Activated naive CD8-positive, alpha-beta T cell (primary cell): ENCODE measurements around the gene CD44.
A peak's percentile ranks its signal among the peaks of the same experiment; 100 is the strongest.
"Not testable (repeated sequence)": the region's sequence is repeated elsewhere in the genome, so short reads cannot be mapped to it uniquely, and the experiment has no call there.

Experiments
- H3K27ac Mint-ChIP-seq: one replicate; pipeline ENCODE4 v1.8.0; 2021; ENCODE audit warnings: mixed read lengths
- H3K27me3 Mint-ChIP-seq: one replicate; pipeline ENCODE4 v1.8.0; 2021; ENCODE audit warnings: mixed read lengths
- H3K36me3 Mint-ChIP-seq: one replicate; pipeline ENCODE4 v1.8.0; 2021; ENCODE audit warnings: mixed read lengths
- H3K4me1 Mint-ChIP-seq: one replicate; pipeline ENCODE4 v1.8.0; 2021; ENCODE audit warnings: low read depth, mixed read lengths
- H3K4me3 Mint-ChIP-seq: one replicate; pipeline ENCODE4 v1.8.0; 2021; ENCODE audit warnings: mild to moderate bottlenecking, mixed read lengths
- H3K9me3 Mint-ChIP-seq: one replicate; pipeline ENCODE4 v1.8.0; 2021; ENCODE audit warnings: low read depth, mixed read lengths

CD44 gene

DNA sequence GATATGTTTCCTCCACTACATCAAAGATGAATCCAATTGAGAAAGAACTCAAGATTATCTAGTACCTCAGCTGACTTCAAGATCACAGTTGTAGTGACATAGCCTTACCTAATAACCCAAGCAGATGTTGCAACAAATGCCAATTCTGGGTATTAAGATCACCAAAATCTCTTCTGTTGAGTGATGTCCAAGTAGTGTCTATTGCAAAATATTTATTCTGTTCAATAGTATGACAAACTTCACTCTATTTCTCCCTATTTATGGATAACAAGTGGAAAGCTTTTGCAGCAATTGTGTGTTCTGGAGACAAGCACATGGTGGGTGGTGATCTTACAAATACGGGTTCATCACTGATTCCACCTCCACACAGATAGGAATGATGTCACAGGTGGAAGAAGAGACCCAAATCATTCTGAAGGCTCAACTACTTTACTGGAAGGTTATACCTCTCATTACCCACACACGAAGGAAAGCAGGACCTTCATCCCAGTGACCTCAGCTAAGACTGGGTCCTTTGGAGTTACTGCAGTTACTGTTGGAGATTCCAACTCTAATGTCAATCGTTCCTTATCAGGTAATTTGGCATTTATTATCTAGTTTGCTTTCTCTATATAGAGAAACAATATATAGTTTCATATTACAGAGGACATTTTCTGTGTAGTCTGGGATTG, 72.0 kb downstream of the CD44 start:
- Mint-ChIP-seq H3K36me3 (peaks cover 74% of the 10 kb centered on the region), H3K27ac (peak overlapping the region; percentile 84), H3K4me3 (peak overlapping the region; percentile 31), H3K4me1 (peaks cover 68% of the 10 kb centered on the region), H3K27me3 (no peaks in the 10 kb centered on the region), H3K9me3 (peaks cover 4% of the 10 kb centered on the region)

DNA sequence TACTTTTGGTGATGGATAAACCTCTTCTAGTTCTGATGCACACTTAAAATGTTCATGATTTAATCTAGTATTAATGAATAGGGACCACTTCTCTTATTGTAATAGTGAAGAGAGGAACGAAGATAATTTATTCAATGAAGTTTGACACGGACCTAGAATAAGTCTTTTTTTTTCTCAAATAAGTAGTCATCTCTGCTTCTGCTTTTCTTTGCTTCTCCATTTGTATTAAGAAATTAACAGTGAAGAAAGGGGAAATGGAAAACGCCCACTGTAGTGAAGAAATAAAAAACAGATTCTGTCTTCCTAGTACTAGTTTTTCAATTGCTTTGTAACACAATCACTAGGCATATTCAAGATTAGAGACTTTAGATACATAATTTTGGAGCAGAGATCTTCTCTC, 73.0 kb downstream of the CD44 start:
- H3K36me3 Mint-ChIP-seq, result peaks cover 73% of the 10 kb centered on the region
- peaks cover 4% of the 10 kb centered on the region for H3K9me3 Mint-ChIP-seq
- peak overlapping the region; percentile 41 for H3K27ac Mint-ChIP-seq
- no peaks in the 10 kb centered on the region for H3K27me3 Mint-ChIP-seq
- H3K4me1 Mint-ChIP-seq, result peaks cover 72% of the 10 kb centered on the region
- H3K4me3 Mint-ChIP-seq, result no peak overlapping the region

DNA sequence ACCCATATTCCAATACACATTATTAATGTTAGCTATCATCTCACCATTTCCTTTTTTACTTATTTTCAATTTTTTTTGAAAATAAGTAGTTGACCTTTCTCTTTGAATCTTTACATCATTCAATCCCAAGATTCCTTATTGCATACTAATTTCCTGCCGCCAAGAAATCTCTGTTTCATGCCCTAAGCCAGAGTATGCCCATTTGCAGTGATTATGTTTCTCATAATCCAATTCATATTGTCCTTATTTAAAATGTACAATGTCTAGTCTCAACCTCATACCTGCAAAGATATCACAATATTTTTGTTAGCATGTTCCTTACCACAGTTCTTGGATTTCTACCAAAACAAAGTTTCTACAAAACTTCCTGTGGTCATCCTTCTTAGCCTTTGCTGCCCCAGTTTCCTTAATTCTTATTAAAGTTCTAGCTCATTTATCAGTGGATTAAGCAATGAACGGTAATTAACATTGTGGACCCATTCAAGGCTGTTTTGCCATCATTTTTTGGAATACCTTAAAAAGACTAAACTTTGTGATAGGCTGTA, 75.3 kb downstream of the CD44 start:
- peak overlapping the region; percentile 76 for H3K4me3 Mint-ChIP-seq
- H3K27ac Mint-ChIP-seq, result peak overlapping the region; percentile 91
- peaks cover 71% of the 10 kb centered on the region for H3K4me1 Mint-ChIP-seq
- peaks cover 4% of the 10 kb centered on the region for H3K9me3 Mint-ChIP-seq
- peaks cover 64% of the 10 kb centered on the region for H3K36me3 Mint-ChIP-seq
- no peaks in the 10 kb centered on the region for H3K27me3 Mint-ChIP-seq

DNA sequence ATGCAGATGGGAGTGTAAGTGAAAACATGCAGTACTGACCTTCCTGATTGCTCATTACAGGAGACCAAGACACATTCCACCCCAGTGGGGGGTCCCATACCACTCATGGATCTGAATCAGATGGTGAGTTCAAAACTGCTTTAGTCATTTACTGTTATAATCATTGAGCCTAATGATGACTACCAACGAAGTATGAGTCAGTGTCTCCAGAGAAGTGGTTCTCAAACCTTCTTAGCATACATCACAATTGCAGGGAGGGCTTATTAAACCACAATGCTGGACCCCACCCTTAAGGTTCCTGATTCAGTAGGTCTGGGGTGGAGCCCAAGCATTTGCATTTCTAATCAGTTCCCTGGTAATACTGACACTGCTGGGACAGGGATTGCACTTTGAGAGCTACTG, 75.8 kb downstream of the CD44 start:
- Mint-ChIP-seq H3K36me3 (peaks cover 62% of the 10 kb centered on the region), H3K27ac (peak overlapping the region; percentile 91), H3K27me3 (no peaks in the 10 kb centered on the region), H3K4me3 (peak overlapping the region; percentile 76), H3K4me1 (peaks cover 71% of the 10 kb centered on the region), H3K9me3 (no peaks in the 10 kb centered on the region)

DNA sequence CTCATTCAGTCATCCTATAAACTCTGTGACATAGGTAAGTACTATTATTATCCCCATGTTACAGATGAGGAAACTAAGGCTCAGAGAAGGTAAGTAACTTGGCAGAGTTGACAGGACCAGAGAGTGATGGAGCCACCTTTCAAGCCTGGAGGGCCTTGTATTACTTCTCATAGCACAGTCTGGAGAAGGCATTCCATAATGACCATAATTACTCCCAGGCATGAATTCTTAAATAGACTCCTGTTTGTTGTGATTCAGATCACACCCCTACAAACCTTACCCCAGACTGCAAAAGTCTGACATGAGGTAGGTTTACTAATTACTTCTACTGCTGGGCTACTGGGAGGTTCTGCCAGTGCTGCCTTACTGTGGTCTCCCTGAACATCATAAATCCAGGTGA, 77.0 kb downstream of the CD44 start:
- Mint-ChIP-seq H3K9me3 (no peaks in the 10 kb centered on the region), H3K4me3 (peak overlapping the region; percentile 53), H3K36me3 (peaks cover 52% of the 10 kb centered on the region), H3K27ac (peak overlapping the region; percentile 91), H3K27me3 (no peaks in the 10 kb centered on the region), H3K4me1 (peaks cover 66% of the 10 kb centered on the region)

DNA sequence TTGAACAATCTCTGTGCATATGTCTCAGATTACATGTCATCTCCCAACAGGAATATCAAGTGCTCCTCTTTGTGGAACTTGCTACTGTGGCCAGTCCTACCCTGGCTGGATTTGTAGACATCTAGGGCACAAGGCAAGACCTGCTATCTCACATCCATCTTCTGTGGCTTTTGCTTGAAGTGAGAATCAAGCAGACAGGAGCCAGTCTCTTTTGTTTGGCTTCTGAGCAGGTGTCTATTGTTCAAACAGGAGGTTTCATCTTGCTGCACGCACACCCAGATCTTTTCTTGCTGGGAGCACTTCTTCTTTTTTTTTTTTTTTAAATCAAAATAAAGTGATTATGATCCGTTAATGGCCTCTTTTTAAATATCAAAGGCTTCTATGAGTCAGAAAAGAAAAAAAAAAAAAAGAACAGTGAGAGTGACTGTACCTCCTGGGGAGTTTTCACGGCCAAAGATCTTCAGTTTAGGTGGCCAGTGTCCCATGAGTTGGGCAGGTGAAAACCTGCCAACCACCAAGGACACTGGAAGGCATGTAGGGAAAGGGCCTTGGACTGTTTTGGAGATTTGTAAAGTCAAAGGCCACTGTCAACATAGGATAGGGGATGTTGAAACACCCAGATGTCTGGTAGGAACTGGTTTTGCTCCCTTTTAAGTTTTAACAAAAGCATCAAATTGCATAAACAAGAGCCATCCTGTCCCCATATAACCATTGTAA, 78.1 kb downstream of the CD44 start:
- Mint-ChIP-seq H3K36me3 (peaks cover 43% of the 10 kb centered on the region), H3K4me3 (peak overlapping the region; percentile 54), H3K27ac (peak overlapping the region; percentile 91), H3K4me1 (peaks cover 56% of the 10 kb centered on the region), H3K27me3 (no peaks in the 10 kb centered on the region), H3K9me3 (no peaks in the 10 kb centered on the region)

DNA sequence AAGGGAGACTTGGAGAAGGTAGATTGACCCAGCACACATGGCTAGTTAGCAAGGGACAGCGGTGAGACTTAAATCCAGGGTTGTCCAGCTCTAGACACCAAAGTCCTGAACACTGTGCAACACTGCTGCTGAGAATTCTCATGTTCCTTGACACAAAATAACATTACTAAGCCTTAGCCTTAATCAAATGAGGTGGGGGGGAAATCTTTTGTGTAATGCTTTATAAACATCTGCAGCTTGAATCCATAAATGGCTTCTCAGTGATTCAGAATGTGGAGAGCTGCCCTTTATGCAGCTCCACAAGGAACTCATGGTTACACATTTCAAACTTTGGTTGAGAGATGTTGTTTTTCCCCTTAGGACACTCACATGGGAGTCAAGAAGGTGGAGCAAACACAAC, 80.0 kb downstream of the CD44 start:
- no peaks in the 10 kb centered on the region for H3K27me3 Mint-ChIP-seq
- H3K27ac Mint-ChIP-seq, result peak overlapping the region; percentile 75
- H3K4me3 Mint-ChIP-seq, result no peak overlapping the region
- peaks cover 43% of the 10 kb centered on the region for H3K36me3 Mint-ChIP-seq
- H3K4me1 Mint-ChIP-seq, result peaks cover 45% of the 10 kb centered on the region
- H3K9me3 Mint-ChIP-seq, result no peaks in the 10 kb centered on the region

DNA sequence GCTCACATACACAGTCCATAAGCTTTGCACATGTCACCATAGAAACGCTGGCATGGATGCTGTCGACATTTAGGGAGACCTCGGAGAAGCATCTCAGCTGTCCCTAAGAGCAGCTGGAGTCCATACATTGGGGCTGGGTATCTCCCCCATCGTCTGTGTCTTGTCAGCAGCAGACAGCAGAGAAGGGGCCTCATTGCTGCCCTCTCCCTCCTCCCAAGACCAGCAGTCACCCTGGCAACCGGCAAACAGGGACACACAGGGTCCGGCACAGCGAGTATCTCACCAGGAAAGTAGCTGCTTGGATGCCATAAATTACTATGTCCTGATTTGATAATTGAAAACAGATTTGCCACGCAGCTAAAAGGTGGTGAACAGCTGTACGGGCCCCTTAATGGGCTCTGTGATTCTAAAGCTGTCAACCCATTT, 84.4 kb downstream of the CD44 start:
- H3K36me3 Mint-ChIP-seq, result peaks cover 38% of the 10 kb centered on the region
- no peak overlapping the region for H3K27ac Mint-ChIP-seq

DNA sequence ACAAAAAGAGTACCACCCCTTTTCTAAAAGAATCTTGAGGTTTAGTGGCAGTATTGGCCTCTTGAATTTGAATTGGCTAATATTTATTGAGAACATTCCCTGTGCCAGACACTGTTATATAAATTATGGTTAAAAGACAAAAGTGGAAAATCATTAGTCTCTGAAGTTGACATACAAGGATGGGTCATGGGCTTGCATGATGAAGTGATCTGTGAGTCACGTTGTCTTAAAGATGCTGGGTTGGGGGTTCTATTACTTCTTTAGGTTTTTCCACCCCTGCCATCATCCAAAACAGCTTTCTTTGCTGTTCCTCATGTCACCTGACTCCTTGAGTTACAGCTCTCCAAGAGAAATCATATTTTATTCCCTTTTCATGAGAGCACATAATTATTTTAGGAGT, 85.0 kb downstream of the CD44 start:
- Mint-ChIP-seq H3K9me3 (no peaks in the 10 kb centered on the region), H3K36me3 (peaks cover 37% of the 10 kb centered on the region), H3K4me3 (no peak overlapping the region), H3K27ac (peak overlapping the region; percentile 41), H3K4me1 (peaks cover 21% of the 10 kb centered on the region), H3K27me3 (no peaks in the 10 kb centered on the region)

More for the DNA sequence above, 84.4 kb downstream of the CD44 start:
- no peak overlapping the region for H3K4me3 Mint-ChIP-seq
- H3K9me3 Mint-ChIP-seq, result no peaks in the 10 kb centered on the region
- H3K27me3 Mint-ChIP-seq, result no peaks in the 10 kb centered on the region
- peaks cover 23% of the 10 kb centered on the region for H3K4me1 Mint-ChIP-seq

DNA sequence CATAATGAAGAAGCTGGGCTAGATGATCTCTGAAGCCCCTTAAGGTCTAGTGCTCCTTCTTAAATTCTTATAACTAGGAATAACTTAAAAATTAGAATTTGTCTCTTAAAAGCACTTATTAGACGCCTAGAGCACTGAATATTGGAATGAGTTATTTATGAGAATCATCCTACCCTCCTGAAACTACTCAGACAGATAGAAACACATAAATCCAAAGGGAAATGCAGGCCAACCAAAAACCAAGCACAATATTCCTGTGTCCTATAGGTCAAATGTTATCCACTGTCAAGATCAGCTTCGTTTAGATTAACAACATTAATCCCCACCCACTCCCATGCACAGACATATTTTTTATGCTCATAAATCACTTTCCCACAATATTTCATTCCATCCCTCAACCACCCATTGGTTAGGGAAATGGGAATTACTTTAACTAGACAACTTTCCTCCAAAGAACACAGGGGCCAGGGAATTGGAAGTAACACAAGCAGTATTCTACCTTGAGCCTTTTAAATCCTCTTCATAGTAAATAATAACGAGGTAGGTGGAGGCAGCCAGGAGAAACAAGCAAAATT, 87.1 kb downstream of the CD44 start:
- H3K4me1 Mint-ChIP-seq, result peaks cover 21% of the 10 kb centered on the region
- no peaks in the 10 kb centered on the region for H3K9me3 Mint-ChIP-seq
- H3K36me3 Mint-ChIP-seq, result peaks cover 48% of the 10 kb centered on the region
- no peak overlapping the region for H3K4me3 Mint-ChIP-seq
- no peaks in the 10 kb centered on the region for H3K27me3 Mint-ChIP-seq
- H3K27ac Mint-ChIP-seq, result peak overlapping the region; percentile 61

DNA sequence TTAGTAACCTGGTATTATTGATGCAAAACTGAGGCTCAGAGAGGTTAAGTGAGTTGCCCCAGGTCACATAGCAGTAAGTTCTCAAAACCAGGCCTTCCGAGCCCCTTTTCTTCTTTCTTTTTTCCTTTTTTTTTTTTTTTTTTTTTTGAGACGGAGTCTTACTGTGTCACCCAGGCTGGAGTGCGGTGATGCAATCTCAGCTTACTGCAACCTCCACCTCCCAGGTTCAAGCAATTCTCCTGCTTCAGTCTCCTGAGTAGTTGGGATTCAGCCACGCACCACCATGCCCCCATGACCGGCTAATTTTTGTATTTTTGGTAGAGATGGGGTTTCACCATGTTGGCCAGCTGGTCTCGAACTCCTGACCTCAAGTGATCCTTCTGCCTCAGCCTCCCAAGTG, 87.8 kb downstream of the CD44 start:
- Mint-ChIP-seq H3K36me3 (peaks cover 53% of the 10 kb centered on the region), H3K27ac (peak overlapping the region; percentile 61), H3K4me1 (peaks cover 22% of the 10 kb centered on the region)
- not testable (repeated sequence) for H3K4me3 Mint-ChIP-seq, H3K27me3 Mint-ChIP-seq, H3K9me3 Mint-ChIP-seq

DNA sequence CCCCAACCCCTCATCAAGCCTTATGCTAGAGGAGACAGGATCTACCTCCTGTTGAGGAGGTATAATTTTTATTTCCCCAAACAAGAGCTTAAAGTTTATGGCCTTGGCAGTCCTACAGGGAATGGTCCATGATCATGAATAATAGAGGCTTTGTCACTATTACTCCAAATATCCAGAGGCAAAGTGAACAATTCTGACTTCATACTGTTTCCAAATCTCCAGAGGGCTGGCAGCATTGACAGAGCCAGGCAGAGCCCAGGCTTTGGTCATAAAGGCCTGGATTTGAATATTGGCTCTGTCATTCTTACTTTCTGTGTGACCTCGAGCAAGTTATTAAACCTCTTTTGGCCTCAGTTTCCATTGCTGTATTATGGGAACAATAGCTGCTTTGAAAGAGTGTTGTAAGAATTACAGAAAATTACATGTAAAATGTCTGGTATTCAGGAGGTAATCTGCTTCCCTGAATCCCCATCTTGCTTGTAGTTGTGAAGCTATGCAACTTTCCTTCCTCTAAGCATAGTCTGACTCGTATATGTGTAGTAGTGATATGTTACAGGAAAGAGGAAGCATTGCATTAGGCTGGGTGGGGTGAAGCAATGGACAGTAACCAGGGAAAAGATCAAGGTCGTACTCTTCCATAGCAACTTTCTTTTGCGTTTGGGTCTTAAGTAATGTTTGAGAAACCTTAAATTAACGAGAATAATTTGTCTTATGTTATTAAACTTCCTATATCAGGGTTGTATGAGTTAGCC, 88.8 kb downstream of the CD44 start:
- H3K4me3 Mint-ChIP-seq, result no peak overlapping the region
- peaks cover 5% of the 10 kb centered on the region for H3K9me3 Mint-ChIP-seq
- H3K27ac Mint-ChIP-seq, result peak overlapping the region; percentile 73
- peaks cover 60% of the 10 kb centered on the region for H3K36me3 Mint-ChIP-seq
- H3K4me1 Mint-ChIP-seq, result peaks cover 28% of the 10 kb centered on the region
- H3K27me3 Mint-ChIP-seq, result no peaks in the 10 kb centered on the region

DNA sequence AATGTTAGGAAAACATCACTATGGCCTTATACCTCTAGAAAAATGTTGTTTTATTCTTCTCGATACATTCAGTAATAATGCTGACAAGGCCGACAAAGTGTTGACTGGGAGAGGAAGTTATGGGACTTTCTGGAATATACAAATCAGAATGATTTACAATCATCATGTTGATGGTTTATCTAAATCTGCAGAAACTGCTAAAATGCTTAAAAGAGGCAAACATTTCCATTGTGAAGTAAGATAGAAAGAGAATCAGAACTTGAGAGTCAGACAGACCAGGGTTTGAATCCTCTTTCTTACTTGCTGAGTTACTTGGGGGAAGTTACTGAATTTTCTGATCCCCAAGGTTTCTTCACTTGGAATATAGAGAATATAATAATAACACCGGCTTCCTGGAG, 89.4 kb downstream of the CD44 start:
- peaks cover 31% of the 10 kb centered on the region for H3K4me1 Mint-ChIP-seq
- peak overlapping the region; percentile 73 for H3K27ac Mint-ChIP-seq
- H3K27me3 Mint-ChIP-seq, result no peaks in the 10 kb centered on the region
- H3K36me3 Mint-ChIP-seq, result peaks cover 61% of the 10 kb centered on the region
- no peak overlapping the region for H3K4me3 Mint-ChIP-seq
- peaks cover 7% of the 10 kb centered on the region for H3K9me3 Mint-ChIP-seq

DNA sequence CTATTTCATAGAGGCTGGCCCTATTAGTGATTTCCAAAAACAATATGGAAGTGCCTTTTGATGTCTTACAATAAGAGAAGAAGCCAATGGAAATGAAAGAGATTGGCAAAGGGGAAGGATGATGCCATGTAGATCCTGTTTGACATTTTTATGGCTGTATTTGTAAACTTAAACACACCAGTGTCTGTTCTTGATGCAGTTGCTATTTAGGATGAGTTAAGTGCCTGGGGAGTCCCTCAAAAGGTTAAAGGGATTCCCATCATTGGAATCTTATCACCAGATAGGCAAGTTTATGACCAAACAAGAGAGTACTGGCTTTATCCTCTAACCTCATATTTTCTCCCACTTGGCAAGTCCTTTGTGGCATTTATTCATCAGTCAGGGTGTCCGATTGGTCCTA, 91.4 kb downstream of the CD44 start:
- Mint-ChIP-seq H3K4me1 (peaks cover 41% of the 10 kb centered on the region), H3K36me3 (peaks cover 57% of the 10 kb centered on the region), H3K27me3 (no peaks in the 10 kb centered on the region), H3K9me3 (peaks cover 18% of the 10 kb centered on the region), H3K27ac (no peak overlapping the region), H3K4me3 (no peak overlapping the region)
